ENCODE measurements around the gene IFNL3. TPM values are rescaled to one million over a fixed set of nuclear protein-coding genes. Genes with fewer than 3 reads are reported as not detected.

The IFNL3 gene
- total and polyA plus RNA-seq, 5 donors, result not detected

- H3K9me3 ChIP-seq (ENCODE audit: control insufficient read depth, low read length), result no peaks in the 10 kb centered on the region
- intact Hi-C loops (cut with DNase I), result no loop called here
- no peaks in the 10 kb centered on the region for H3K27me3 ChIP-seq (ENCODE audit: control insufficient read depth, insufficient read depth)
- H3K4me3 ChIP-seq (ENCODE audit: low read length), result no peak overlapping the region
- no peak overlapping the region for H3K27ac ChIP-seq (ENCODE audit: low read length)
- WGBS, result 83% methylated on average over 32 of the region's 32 CpGs
- peak in 1 of 3 donors; percentile 48 for DNase-seq
- no peaks in the 10 kb centered on the region for H3K4me1 ChIP-seq (ENCODE audit: control insufficient read depth, insufficient read depth, low read length)
- no peak for ATAC-seq
These were observed 44.6 kb downstream of the IFNL3 start for GRCh38 chr19:39200066-39200802.

GRCh38 chr19:39199025-39199424 is 45.8 kb downstream of the IFNL3 start:
- no peaks in the 10 kb centered on the region for H3K9me3 ChIP-seq (ENCODE audit: control insufficient read depth, low read length)
- ATAC-seq, result peak; percentile 66 to 75
- intact Hi-C loops (cut with DNase I), result loop anchor here in 1 of 4 donors (10.0 kb wide), 1 partner anchor 126 kb away; the partner anchor contains the start of gene LRFN1
- 20% methylated on average over 11 of the region's 11 CpGs for WGBS
- H3K4me3 ChIP-seq (ENCODE audit: low read length), result no peak overlapping the region
- no peak overlapping the region for H3K27ac ChIP-seq (ENCODE audit: low read length)
- peak; percentile 68 to 84 (median 77) for DNase-seq
- no peaks in the 10 kb centered on the region for H3K27me3 ChIP-seq (ENCODE audit: control insufficient read depth, insufficient read depth)
- no peaks in the 10 kb centered on the region for H3K4me1 ChIP-seq (ENCODE audit: control insufficient read depth, insufficient read depth, low read length)

- DNase-seq (no peak), ATAC-seq (no peak)
- Histone ChIP-seq H3K9me3 (ENCODE audit: control insufficient read depth, low read length) (no peaks in the 10 kb centered on the region), H3K4me1 (ENCODE audit: control insufficient read depth, insufficient read depth, low read length) (no peaks in the 10 kb centered on the region), H3K4me3 (ENCODE audit: low read length) (no peak overlapping the region), H3K27me3 (ENCODE audit: control insufficient read depth, insufficient read depth) (no peaks in the 10 kb centered on the region), H3K27ac (ENCODE audit: low read length) (no peak overlapping the region)
- WGBS, result 58% methylated on average over 5 of the region's 5 CpGs
- intact Hi-C loops (cut with DNase I), result loop anchor here in 1 of 4 donors (10.0 kb wide), 1 partner anchor 127 kb away; the partner anchor contains the start of gene LRFN1
These were observed 47.0 kb downstream of the IFNL3 start for GRCh38 chr19:39197808-39198207.

GRCh38 chr19:39196860-39197562 is 47.8 kb downstream of the IFNL3 start, which contains the start of gene NCCRP1:
Gene NCCRP1, plus strand, starts transcription at chr19:39196964. Its CDS starts 19 bp downstream, at chr19:39196983.
- intact Hi-C loops (cut with DNase I), result loop anchor here in 1 of 4 donors (10.0 kb wide), 1 partner anchor 128 kb away; the partner anchor contains the start of gene LRFN1
- no peaks in the 10 kb centered on the region for H3K4me1 ChIP-seq (ENCODE audit: control insufficient read depth, insufficient read depth, low read length)
- no peaks in the 10 kb centered on the region for H3K27me3 ChIP-seq (ENCODE audit: control insufficient read depth, insufficient read depth)
- WGBS, result 2% methylated on average over 51 of the region's 51 CpGs
- DNase-seq (peak in 1 of 3 donors; percentile 25), ATAC-seq (no peak)
- H3K9me3 ChIP-seq (ENCODE audit: control insufficient read depth, low read length), result no peaks in the 10 kb centered on the region
- H3K27ac ChIP-seq (ENCODE audit: low read length), result no peak within 1 kb of the TSS
- no peak within 1 kb of the TSS for H3K4me3 ChIP-seq (ENCODE audit: low read length)

- ATAC-seq, result no peak
- 11% methylated on average over 7 of the region's 7 CpGs for WGBS
- intact Hi-C loops (cut with DNase I), result loop anchor here in 1 of 4 donors (10.0 kb wide), 1 partner anchor 128 kb away; the partner anchor contains the start of gene LRFN1
These were observed 48.5 kb downstream of the IFNL3 start for GRCh38 chr19:39196320-39196719.

GRCh38 chr19:39195755-39196154 is 49.1 kb downstream of the IFNL3 start:
- WGBS, result 49% methylated on average over 9 of the region's 9 CpGs
- DNase-seq, result no peak
- Histone ChIP-seq H3K4me3 (ENCODE audit: low read length) (no peak overlapping the region), H3K9me3 (ENCODE audit: control insufficient read depth, low read length) (no peaks in the 10 kb centered on the region), H3K27ac (ENCODE audit: low read length) (no peak overlapping the region), H3K27me3 (ENCODE audit: control insufficient read depth, insufficient read depth) (no peaks in the 10 kb centered on the region), H3K4me1 (ENCODE audit: control insufficient read depth, insufficient read depth, low read length) (no peaks in the 10 kb centered on the region)
- intact Hi-C loops (cut with DNase I), result loop anchor here in 1 of 4 donors (10.0 kb wide), 1 partner anchor 129 kb away; the partner anchor contains the start of gene LRFN1
- ATAC-seq, result no peak

More at GRCh38 chr19:39196320-39196719, 48.5 kb downstream of the IFNL3 start:
- no peaks in the 10 kb centered on the region for H3K27me3 ChIP-seq (ENCODE audit: control insufficient read depth, insufficient read depth)
- no peak overlapping the region for H3K27ac ChIP-seq (ENCODE audit: low read length)
- no peaks in the 10 kb centered on the region for H3K4me1 ChIP-seq (ENCODE audit: control insufficient read depth, insufficient read depth, low read length)
- no peak overlapping the region for H3K4me3 ChIP-seq (ENCODE audit: low read length)
- no peak for DNase-seq
- H3K9me3 ChIP-seq (ENCODE audit: control insufficient read depth, low read length), result no peaks in the 10 kb centered on the region

- peak in 1 of 3 donors; percentile 11 for DNase-seq
- ATAC-seq, result no peak
- H3K4me3 ChIP-seq (ENCODE audit: low read length), result no peak overlapping the region
- intact Hi-C loops (cut with DNase I), result loop anchor here in 1 of 4 donors (10.0 kb wide), 1 partner anchor 130 kb away; the partner anchor contains the start of gene LRFN1
- no peaks in the 10 kb centered on the region for H3K4me1 ChIP-seq (ENCODE audit: control insufficient read depth, insufficient read depth, low read length)
- H3K27ac ChIP-seq (ENCODE audit: low read length), result no peak overlapping the region
- no peaks in the 10 kb centered on the region for H3K9me3 ChIP-seq (ENCODE audit: control insufficient read depth, low read length)
- 44% methylated on average over 9 of the region's 9 CpGs for WGBS
- no peaks in the 10 kb centered on the region for H3K27me3 ChIP-seq (ENCODE audit: control insufficient read depth, insufficient read depth)
These were observed 49.8 kb downstream of the IFNL3 start for GRCh38 chr19:39194832-39195542.

- intact Hi-C loops (cut with DNase I), result loop anchor here in 1 of 4 donors (10.0 kb wide), 1 partner anchor 131 kb away; the partner anchor contains the start of gene LRFN1
These were observed 51.0 kb downstream of the IFNL3 start for GRCh38 chr19:39193803-39194202.

More at GRCh38 chr19:39193803-39194202, 51.0 kb downstream of the IFNL3 start:
- DNase-seq, result peak in 1 of 3 donors; percentile 19
- no peak overlapping the region for H3K27ac ChIP-seq (ENCODE audit: low read length)
- no peaks in the 10 kb centered on the region for H3K9me3 ChIP-seq (ENCODE audit: control insufficient read depth, low read length)
- WGBS, result 21% methylated on average over 8 of the region's 8 CpGs
- H3K4me1 ChIP-seq (ENCODE audit: control insufficient read depth, insufficient read depth, low read length), result no peaks in the 10 kb centered on the region
- ATAC-seq, result peak in 1 of 2 donors; percentile 69
- H3K4me3 ChIP-seq (ENCODE audit: low read length), result no peak overlapping the region
- no peaks in the 10 kb centered on the region for H3K27me3 ChIP-seq (ENCODE audit: control insufficient read depth, insufficient read depth)
